Measurements from ENCODE around the gene POLR2M. TPM values are rescaled to one million over a fixed set of nuclear protein-coding genes. Genes with fewer than 3 reads are reported as not detected.

Gene POLR2M
- total and polyA plus RNA-seq, 10 donors: 33.5 to 163 (median 68.9) TPM

DNA sequence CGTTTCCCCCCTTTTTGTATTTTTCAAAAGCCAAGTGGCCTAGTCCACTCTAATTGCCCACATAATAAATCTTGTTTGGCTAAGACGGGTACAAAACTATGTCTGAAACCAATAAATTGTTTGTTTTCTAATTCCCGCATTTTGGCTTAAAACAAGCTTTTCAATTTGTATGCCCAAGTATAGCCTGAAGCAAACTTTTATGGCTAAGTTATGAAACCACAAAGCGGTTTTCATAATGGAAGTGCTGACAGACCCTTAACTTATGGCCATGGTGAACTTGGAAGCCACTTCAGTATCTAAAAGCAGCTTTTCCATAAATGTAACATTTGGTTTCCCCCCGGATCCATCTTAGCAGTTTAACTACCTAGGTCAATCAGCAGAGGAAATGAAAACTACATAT is 29.9 kb upstream of the POLR2M start:
- 84 to 96% (median 92%) methylated on average over 5 of the region's 5 CpGs for WGBS, 5 donors
- H3K27me3 ChIP-seq (replicated peaks in 1 of 7): no peaks in the 10 kb centered on the region
- no peak for DNase-seq
- H3K9me3 ChIP-seq: no peaks in the 10 kb centered on the region
- peaks cover 0 to 10% (median 0%) of the 10 kb centered on the region in 6 donors for H3K36me3 ChIP-seq
- H3K4me1 ChIP-seq: peaks cover 0 to 7% (median 0%) of the 10 kb centered on the region in 6 donors
- H3K4me3 ChIP-seq: no peak overlapping the region
- H3K27ac ChIP-seq: no peak overlapping the region
- no peak for TF ChIP-seq CTCF (IDR thresholded peaks at IDR 0.05 in 8 of 11, conservative IDR thresholded peaks at IDR 0.05 in 3 of 11)
- TF ChIP-seq POLR2AphosphoS5 (IDR thresholded peaks at IDR 0.05): no peak
- TF ChIP-seq POLR2A (IDR thresholded peaks at IDR 0.05): no peak
- intact Hi-C loops (cut with DNase I; ENCODE audit: low total_unique reads): no loop called here

GRCh38 chr15:57677204-57677603 is 29.3 kb upstream of the POLR2M start:
- H3K36me3 ChIP-seq: peaks cover 0 to 10% (median 0%) of the 10 kb centered on the region in 6 donors
- no peak overlapping the region for H3K27ac ChIP-seq
- intact Hi-C loops (cut with DNase I; ENCODE audit: low total_unique reads): no loop called here
- H3K9me3 ChIP-seq: no peaks in the 10 kb centered on the region
- no peak overlapping the region for H3K4me3 ChIP-seq
- H3K27me3 ChIP-seq (replicated peaks in 1 of 7): no peaks in the 10 kb centered on the region
- WGBS, 5 donors: 87 to 99% (median 98%) methylated on average over 3 of the region's 3 CpGs
- peaks cover 0 to 7% (median 0%) of the 10 kb centered on the region in 6 donors for H3K4me1 ChIP-seq
- TF ChIP-seq POLR2A (IDR thresholded peaks at IDR 0.05): no peak
- no peak for TF ChIP-seq POLR2AphosphoS5 (IDR thresholded peaks at IDR 0.05)
- no peak for TF ChIP-seq CTCF (IDR thresholded peaks at IDR 0.05 in 8 of 11, conservative IDR thresholded peaks at IDR 0.05 in 3 of 11)
- no peak for DNase-seq

DNA sequence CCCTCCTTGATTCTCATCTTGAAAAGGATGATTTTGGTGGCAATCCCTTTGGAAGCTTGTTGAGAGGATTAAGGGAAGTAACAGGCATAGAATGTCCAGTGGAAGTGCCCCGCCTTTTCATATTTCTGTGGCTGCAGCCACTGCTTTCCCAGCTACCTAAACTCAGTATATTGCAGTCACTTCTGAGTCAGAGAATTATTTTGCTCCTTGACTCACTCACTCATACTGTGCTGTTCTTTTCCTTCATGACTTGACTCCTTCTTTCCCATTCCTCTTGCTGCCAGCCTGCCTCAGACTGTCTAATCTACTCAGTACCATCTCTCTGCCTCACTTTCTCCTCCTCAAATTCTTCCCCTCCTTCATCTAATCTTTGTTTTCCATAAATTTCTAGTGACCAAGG is 26.5 kb upstream of the POLR2M start:
- TF ChIP-seq POLR2AphosphoS5 (IDR thresholded peaks at IDR 0.05): no peak
- TF ChIP-seq CTCF (IDR thresholded peaks at IDR 0.05 in 8 of 11, conservative IDR thresholded peaks at IDR 0.05 in 3 of 11): no peak
- no peak overlapping the region for H3K27ac ChIP-seq
- no peak for DNase-seq
- 79 to 100% (median 96%) methylated on average over 1 of the region's 1 CpG for WGBS, 5 donors
- H3K27me3 ChIP-seq (replicated peaks in 1 of 7): no peaks in the 10 kb centered on the region
- intact Hi-C loops (cut with DNase I; ENCODE audit: low total_unique reads): no loop called here
- H3K4me3 ChIP-seq: no peak overlapping the region
- H3K4me1 ChIP-seq: peaks cover 0 to 7% (median 0%) of the 10 kb centered on the region in 6 donors
- H3K9me3 ChIP-seq: no peaks in the 10 kb centered on the region
- H3K36me3 ChIP-seq: peaks cover 0 to 9% (median 0%) of the 10 kb centered on the region in 6 donors

- no peak for DNase-seq
- no peak for TF ChIP-seq CTCF (IDR thresholded peaks at IDR 0.05 in 8 of 11, conservative IDR thresholded peaks at IDR 0.05 in 3 of 11)
- no peak for TF ChIP-seq POLR2A (IDR thresholded peaks at IDR 0.05)
- TF ChIP-seq POLR2AphosphoS5 (IDR thresholded peaks at IDR 0.05): no peak
- Histone ChIP-seq H3K27ac (no peak overlapping the region), H3K9me3 (no peaks in the 10 kb centered on the region), H3K36me3 (no peaks in the 10 kb centered on the region), H3K4me3 (no peak overlapping the region), H3K4me1 (peaks cover 0 to 7% (median 2%) of the 10 kb centered on the region in 6 donors), H3K27me3 (replicated peaks in 1 of 7) (no peaks in the 10 kb centered on the region)
- intact Hi-C loops (cut with DNase I; ENCODE audit: low total_unique reads): no loop called here
- 91 to 100% (median 95%) methylated on average over 1 of the region's 1 CpG for WGBS, 5 donors
Measured at GRCh38 chr15:57681011-57681410, 25.5 kb upstream of the POLR2M start.
